ENCODE data around the gene RUNX3.

- no peak for TF ChIP-seq CTCF (IDR thresholded peaks at IDR 0.05)
- TF ChIP-seq POLR2A (IDR thresholded peaks at IDR 0.05) = no peak
These were observed 32.1 kb upstream of the RUNX3 start for GRCh38 chr1:24961961-24962861.

All from sigmoid colon (tissue), 3 donors.